ENCODE results near the gene ACSL1. TPM values are rescaled to one million over a fixed set of nuclear protein-coding genes. Genes with fewer than 3 reads are reported as not detected.

ACSL1 gene
- total RNA-seq, 1 experiment from 2014 or later, result 20.0 TPM

DNA sequence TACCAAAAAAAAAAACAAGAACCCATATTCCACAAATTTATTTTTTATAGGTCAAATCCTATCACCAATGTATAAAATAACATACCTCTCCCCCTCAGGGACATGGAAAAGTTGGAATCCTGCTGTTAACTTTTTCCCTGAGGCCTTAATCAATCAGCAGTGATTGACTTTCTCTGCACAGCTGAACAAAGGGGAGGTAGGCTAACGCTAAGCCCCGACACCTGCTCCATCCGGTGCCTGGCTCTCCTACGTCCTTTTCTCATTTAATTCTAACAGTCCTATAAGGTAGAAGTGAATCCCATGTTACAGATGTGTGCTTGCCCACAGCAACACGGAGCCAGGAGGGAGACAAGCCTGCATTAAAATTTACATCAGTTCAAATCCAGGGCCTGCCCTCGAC, 94.7 kb downstream of the ACSL1 start:
- Histone ChIP-seq H3F3A (ENCODE audit: low read length, unreplicated experiment) (no peaks in the 10 kb centered on the region), H4K20me1 (ENCODE audit: low read length) (no peaks in the 10 kb centered on the region), H3K4me2 (ENCODE audit: low read length) (peak overlapping the region; percentile 91; the same call in 1 of the 2 replicates), H2AFZ (ENCODE audit: low read length) (no peak overlapping the region), H3K79me2 (ENCODE audit: low read length) (peaks cover 54% of the 10 kb centered on the region), H3K27me3 (ENCODE audit: low read length) (no peaks in the 10 kb centered on the region), H3K4me1 (ENCODE audit: insufficient read depth, low read length) (peaks cover 21% of the 10 kb centered on the region), H3K9me2 (replicated peaks; ENCODE audit: low read length) (no peaks in the 10 kb centered on the region), H3K36me3 (ENCODE audit: low read depth, low read length) (peaks cover 26% of the 10 kb centered on the region), H3K9me3 (ENCODE audit: low read length) (no peaks in the 10 kb centered on the region), H3K4me3 (ENCODE audit: low read length) (no peak overlapping the region), H3K9ac (ENCODE audit: low read length) (no peak overlapping the region), H3K27ac (ENCODE audit: low read length) (no peak overlapping the region)
- DNase-seq, result no peak
- ChIA-PET CTCF (no interaction called here), POLR2A (ENCODE audit: unreplicated experiment) (no interaction called here)
- TF ChIP-seq, protein P1, sequence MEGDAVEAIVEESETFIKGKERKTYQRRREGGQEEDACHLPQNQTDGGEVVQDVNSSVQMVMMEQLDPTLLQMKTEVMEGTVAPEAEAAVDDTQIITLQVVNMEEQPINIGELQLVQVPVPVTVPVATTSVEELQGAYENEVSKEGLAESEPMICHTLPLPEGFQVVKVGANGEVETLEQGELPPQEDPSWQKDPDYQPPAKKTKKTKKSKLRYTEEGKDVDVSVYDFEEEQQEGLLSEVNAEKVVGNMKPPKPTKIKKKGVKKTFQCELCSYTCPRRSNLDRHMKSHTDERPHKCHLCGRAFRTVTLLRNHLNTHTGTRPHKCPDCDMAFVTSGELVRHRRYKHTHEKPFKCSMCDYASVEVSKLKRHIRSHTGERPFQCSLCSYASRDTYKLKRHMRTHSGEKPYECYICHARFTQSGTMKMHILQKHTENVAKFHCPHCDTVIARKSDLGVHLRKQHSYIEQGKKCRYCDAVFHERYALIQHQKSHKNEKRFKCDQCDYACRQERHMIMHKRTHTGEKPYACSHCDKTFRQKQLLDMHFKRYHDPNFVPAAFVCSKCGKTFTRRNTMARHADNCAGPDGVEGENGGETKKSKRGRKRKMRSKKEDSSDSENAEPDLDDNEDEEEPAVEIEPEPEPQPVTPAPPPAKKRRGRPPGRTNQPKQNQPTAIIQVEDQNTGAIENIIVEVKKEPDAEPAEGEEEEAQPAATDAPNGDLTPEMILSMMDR (conservative IDR thresholded peaks at IDR 0.05; ENCODE audit: low read depth, low read length), result no peak
- TF ChIP-seq EZH2 (IDR thresholded peaks at IDR 0.05; ENCODE audit: low read length, unreplicated experiment) (no peak), EZH2phosphoT487 (IDR thresholded peaks at IDR 0.05; ENCODE audit: borderline replicate concordance, low read length) (no peak)
- no TSS peak for BruUV-seq (replicated peaks)
- intact Hi-C loops (cut with micrococcal nuclease), result loop anchor here (10.0 kb wide), 1 partner anchor 466 kb away; no protein-coding TSS in a partner anchor
- no peak for ATAC-seq

GRCh38 chr4:184729946-184730345, 95.8 kb downstream of the ACSL1 start:
- H3K9me2 ChIP-seq (replicated peaks; ENCODE audit: low read length), result no peaks in the 10 kb centered on the region
- intact Hi-C loops (cut with micrococcal nuclease), result loop anchor here (10.0 kb wide), 1 partner anchor 465 kb away; no protein-coding TSS in a partner anchor
- DNase-seq (no peak), ATAC-seq (no peak)
- CTCF ChIA-PET, result interaction anchor here (0.6 kb wide), 1 partner anchor 428 kb away, joined by 3 read pairs; no protein-coding TSS in a partner anchor
- peaks cover 21% of the 10 kb centered on the region for H3K4me1 ChIP-seq (ENCODE audit: insufficient read depth, low read length)
- no peak overlapping the region for H3K4me2 ChIP-seq (ENCODE audit: low read length)
- H3K79me2 ChIP-seq (ENCODE audit: low read length), result peaks cover 54% of the 10 kb centered on the region
- H2AFZ ChIP-seq (ENCODE audit: low read length), result no peak overlapping the region
- no peaks in the 10 kb centered on the region for H4K20me1 ChIP-seq (ENCODE audit: low read length)
- no peak overlapping the region for H3K9ac ChIP-seq (ENCODE audit: low read length)
- TF ChIP-seq EZH2 (IDR thresholded peaks at IDR 0.05; ENCODE audit: low read length, unreplicated experiment) (no peak), EZH2phosphoT487 (IDR thresholded peaks at IDR 0.05; ENCODE audit: borderline replicate concordance, low read length) (no peak)
- TF ChIP-seq, protein P1 (conservative IDR thresholded peaks at IDR 0.05; ENCODE audit: low read depth, low read length), result no peak
- peaks cover 29% of the 10 kb centered on the region for H3K36me3 ChIP-seq (ENCODE audit: low read depth, low read length)
- no peak overlapping the region for H3K4me3 ChIP-seq (ENCODE audit: low read length)
- no TSS peak for BruUV-seq (replicated peaks)
- H3K9me3 ChIP-seq (ENCODE audit: low read length), result no peaks in the 10 kb centered on the region
- H3F3A ChIP-seq (ENCODE audit: low read length, unreplicated experiment), result no peaks in the 10 kb centered on the region
- no peak overlapping the region for H3K27ac ChIP-seq (ENCODE audit: low read length)
- H3K27me3 ChIP-seq (ENCODE audit: low read length), result no peaks in the 10 kb centered on the region
- POLR2A ChIA-PET (ENCODE audit: unreplicated experiment), result no interaction called here

DNA sequence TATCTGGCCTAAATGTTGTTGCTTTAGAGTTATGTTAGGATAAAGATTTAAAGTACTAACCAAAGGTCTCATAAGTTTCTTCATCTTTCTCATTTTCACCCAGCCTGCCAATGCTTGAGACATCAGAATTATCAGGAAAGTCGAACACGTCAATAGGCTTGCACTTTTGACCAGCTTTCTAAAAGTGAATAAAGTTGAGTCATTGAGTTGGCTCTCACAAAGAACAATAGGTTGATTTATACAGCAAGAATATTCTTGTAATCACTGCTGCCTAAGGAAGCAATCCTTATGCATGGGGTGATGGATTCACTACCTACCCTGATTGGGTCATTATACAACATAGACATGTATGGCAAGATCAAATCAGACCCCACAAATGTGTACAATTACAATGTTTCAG, 96.9 kb downstream of the ACSL1 start:
- no TSS peak for BruUV-seq (replicated peaks)
- H3K27me3 ChIP-seq (ENCODE audit: low read length), result no peaks in the 10 kb centered on the region
- no peak overlapping the region for H3K9ac ChIP-seq (ENCODE audit: low read length)
- no peaks in the 10 kb centered on the region for H3K9me3 ChIP-seq (ENCODE audit: low read length)
- no peak overlapping the region for H2AFZ ChIP-seq (ENCODE audit: low read length)
- TF ChIP-seq EZH2 (IDR thresholded peaks at IDR 0.05; ENCODE audit: low read length, unreplicated experiment), result no peak
- TF ChIP-seq, protein P1 (conservative IDR thresholded peaks at IDR 0.05; ENCODE audit: low read depth, low read length), result no peak
- TF ChIP-seq EZH2phosphoT487 (IDR thresholded peaks at IDR 0.05; ENCODE audit: borderline replicate concordance, low read length), result no peak
- intact Hi-C loops (cut with micrococcal nuclease), result no loop called here
- CTCF ChIA-PET, result no interaction called here
- POLR2A ChIA-PET (ENCODE audit: unreplicated experiment), result no interaction called here
- peaks cover 54% of the 10 kb centered on the region for H3K79me2 ChIP-seq (ENCODE audit: low read length)
- ATAC-seq, result no peak
- no peaks in the 10 kb centered on the region for H4K20me1 ChIP-seq (ENCODE audit: low read length)
- peaks cover 35% of the 10 kb centered on the region for H3K36me3 ChIP-seq (ENCODE audit: low read depth, low read length)
- peak; percentile 35 for DNase-seq
- no peaks in the 10 kb centered on the region for H3K9me2 ChIP-seq (replicated peaks; ENCODE audit: low read length)
- peak overlapping the region; percentile 58 for H3K27ac ChIP-seq (ENCODE audit: low read length)
- no peaks in the 10 kb centered on the region for H3F3A ChIP-seq (ENCODE audit: low read length, unreplicated experiment)
- no peak overlapping the region for H3K4me3 ChIP-seq (ENCODE audit: low read length)
- no peak overlapping the region for H3K4me2 ChIP-seq (ENCODE audit: low read length)
- H3K4me1 ChIP-seq (ENCODE audit: insufficient read depth, low read length), result peaks cover 16% of the 10 kb centered on the region
